ENCODE results near the gene TTC9C. TPM values are rescaled to one million over a fixed set of nuclear protein-coding genes. Genes with fewer than 3 reads are reported as not detected.

TTC9C gene
- total and polyA plus RNA-seq, 2 of the 8 experiments (the other 6 are each of a cell fraction or from before 2014, with no cell fraction given): 25.4 to 34.1 TPM

- TF ChIP-seq SIN3A (conservative IDR thresholded peaks at IDR 0.05 in 1 of 2, IDR thresholded peaks at IDR 0.05 in 1 of 2; ENCODE audit: low read depth in 1 of 2, low read length in 2 of 2) (peak in 1 of 2 experiments; percentile 73; a peak in 2 of 4 replicates), RAD21 (IDR thresholded peaks at IDR 0.05 in 1 of 2, conservative IDR thresholded peaks at IDR 0.05 in 1 of 2; ENCODE audit: low read depth in 2 of 2, low read length in 2 of 2) (peak; percentile 72 to 84), SIX5 (IDR thresholded peaks at IDR 0.05; ENCODE audit: low read depth, low read length) (no peak), MAFK (IDR thresholded peaks at IDR 0.05; ENCODE audit: low read depth, low read length) (peak; percentile 47; the same call in 1 of the 2 replicates), CTCF (IDR thresholded peaks at IDR 0.05; ENCODE audit: control extremely low read depth in 1 of 3, insufficient read depth in 1 of 3, low read depth in 1 of 3, low read length in 3 of 3) (peak; percentile 76 to 89 (median 81))
These were observed 33.7 kb upstream of the TTC9C start (continued) for GRCh38 chr11:62694455-62695167.

Measured in H1 (cell line).